ENCODE measurements around the gene ADGRV1.

DNA sequence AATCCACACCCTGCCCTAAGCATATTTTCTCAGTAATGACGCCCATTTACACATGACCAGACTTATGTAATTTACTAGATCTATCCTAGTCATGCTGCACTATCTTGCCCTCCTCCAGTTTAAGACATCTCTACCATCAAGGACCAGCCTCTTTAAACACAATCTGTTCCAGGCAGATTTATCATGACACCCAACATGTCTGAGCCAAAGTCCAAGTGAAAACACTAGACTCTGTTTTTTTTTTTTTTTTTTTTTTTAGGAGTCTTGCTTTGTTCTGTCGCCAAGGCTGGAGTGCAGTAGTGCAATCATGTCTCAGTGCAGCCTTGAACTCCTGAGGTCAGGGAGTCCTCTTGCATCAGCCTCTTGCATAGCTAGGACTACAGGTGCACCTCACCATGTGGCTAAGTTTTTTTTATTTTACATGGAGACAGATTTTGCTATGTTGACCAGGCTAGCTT is 469.9 kb downstream of the ADGRV1 start:
- TF ChIP-seq, protein P1, sequence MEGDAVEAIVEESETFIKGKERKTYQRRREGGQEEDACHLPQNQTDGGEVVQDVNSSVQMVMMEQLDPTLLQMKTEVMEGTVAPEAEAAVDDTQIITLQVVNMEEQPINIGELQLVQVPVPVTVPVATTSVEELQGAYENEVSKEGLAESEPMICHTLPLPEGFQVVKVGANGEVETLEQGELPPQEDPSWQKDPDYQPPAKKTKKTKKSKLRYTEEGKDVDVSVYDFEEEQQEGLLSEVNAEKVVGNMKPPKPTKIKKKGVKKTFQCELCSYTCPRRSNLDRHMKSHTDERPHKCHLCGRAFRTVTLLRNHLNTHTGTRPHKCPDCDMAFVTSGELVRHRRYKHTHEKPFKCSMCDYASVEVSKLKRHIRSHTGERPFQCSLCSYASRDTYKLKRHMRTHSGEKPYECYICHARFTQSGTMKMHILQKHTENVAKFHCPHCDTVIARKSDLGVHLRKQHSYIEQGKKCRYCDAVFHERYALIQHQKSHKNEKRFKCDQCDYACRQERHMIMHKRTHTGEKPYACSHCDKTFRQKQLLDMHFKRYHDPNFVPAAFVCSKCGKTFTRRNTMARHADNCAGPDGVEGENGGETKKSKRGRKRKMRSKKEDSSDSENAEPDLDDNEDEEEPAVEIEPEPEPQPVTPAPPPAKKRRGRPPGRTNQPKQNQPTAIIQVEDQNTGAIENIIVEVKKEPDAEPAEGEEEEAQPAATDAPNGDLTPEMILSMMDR (conservative IDR thresholded peaks at IDR 0.05; ENCODE audit: low read length): no peak
- no peak for TF ChIP-seq EZH2phosphoT487 (IDR thresholded peaks at IDR 0.05; ENCODE audit: borderline replicate concordance)

Data from Loucy (cell line).